ENCODE measurements around the gene ANKRD23.

DNA sequence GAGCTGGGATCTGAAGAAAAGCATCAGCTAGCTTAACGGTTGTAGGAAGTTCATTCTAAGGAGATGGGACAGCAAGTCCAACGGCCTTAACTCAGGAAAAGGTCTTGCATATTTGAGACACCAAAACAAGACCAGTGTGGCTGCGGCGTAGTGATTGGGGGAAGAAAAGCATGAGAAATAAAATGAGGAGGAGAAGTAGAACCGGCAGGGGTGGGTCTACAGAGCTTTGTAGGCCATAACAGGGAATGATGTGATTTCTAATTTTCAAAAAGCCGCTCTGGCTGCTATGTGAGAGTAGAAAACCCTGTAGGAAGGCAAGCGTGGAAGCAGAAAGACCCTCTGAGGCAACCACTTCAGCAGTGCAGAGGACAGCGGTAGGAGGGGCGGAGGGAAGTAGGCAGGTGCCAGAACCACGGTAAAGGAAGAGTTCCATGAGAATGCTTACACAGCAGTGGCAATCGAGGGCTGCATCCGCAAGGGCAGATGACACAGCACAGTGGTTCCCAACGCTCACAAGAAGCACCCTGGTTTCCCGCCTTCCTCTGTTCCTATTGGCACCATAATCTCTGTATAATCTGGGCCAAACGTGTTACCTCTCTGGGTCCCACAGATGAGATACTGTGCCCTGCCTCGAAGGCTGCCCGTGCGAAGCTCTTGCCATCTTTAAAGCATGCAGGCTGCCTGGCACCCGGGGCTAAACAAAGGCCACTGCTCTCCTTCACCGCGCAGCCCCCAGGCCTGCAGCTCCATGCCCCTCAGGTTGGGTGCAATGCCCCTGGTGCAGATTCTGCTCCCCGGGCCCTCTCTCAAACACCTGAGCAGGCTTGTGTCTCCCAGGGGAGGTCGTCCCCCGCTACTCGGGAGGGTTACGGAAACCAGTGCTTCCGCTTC, 13.2 kb upstream of the ANKRD23 start:
- TF ChIP-seq, protein P1, sequence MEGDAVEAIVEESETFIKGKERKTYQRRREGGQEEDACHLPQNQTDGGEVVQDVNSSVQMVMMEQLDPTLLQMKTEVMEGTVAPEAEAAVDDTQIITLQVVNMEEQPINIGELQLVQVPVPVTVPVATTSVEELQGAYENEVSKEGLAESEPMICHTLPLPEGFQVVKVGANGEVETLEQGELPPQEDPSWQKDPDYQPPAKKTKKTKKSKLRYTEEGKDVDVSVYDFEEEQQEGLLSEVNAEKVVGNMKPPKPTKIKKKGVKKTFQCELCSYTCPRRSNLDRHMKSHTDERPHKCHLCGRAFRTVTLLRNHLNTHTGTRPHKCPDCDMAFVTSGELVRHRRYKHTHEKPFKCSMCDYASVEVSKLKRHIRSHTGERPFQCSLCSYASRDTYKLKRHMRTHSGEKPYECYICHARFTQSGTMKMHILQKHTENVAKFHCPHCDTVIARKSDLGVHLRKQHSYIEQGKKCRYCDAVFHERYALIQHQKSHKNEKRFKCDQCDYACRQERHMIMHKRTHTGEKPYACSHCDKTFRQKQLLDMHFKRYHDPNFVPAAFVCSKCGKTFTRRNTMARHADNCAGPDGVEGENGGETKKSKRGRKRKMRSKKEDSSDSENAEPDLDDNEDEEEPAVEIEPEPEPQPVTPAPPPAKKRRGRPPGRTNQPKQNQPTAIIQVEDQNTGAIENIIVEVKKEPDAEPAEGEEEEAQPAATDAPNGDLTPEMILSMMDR (IDR thresholded peaks at IDR 0.05 in 8 of 11, conservative IDR thresholded peaks at IDR 0.05 in 3 of 11) = no peak
- peak in 2 of 3 donors; percentile 22 to 38 for TF ChIP-seq POLR2AphosphoS5 (IDR thresholded peaks at IDR 0.05)
- no peak for TF ChIP-seq POLR2A (IDR thresholded peaks at IDR 0.05)
